Keratinocyte (primary cell): ENCODE measurements around the gene MMP24.

Experiments used
- EZH2 ChIP-seq: IDR thresholded peaks from one replicate; pipeline ENCODE4 v1.6.1; 2012; ENCODE audit warnings: inconsistent platforms, mild to moderate bottlenecking, low read length, moderate library complexity
- TF ChIP-seq, protein P1 (sequence below), 3 experiments: IDR thresholded peaks in 1 of 3; conservative IDR thresholded peaks in 1 of 3; optimal IDR thresholded peaks in 1 of 3; 2 replicates in 2 of 3; 3 replicates in 1 of 3; pipeline versions ENCODE3 to v1.5.1; 2011; ENCODE audit warnings: low read length in 3 of 3, mild to moderate bottlenecking in 3 of 3, moderate library complexity in 2 of 3, control low read depth in 1 of 3, inconsistent platforms in 1 of 3; ENCODE audit not compliant: insufficient read depth in 2 of 3; ENCODE audit errors: extremely low read depth in 1 of 3

DNA sequence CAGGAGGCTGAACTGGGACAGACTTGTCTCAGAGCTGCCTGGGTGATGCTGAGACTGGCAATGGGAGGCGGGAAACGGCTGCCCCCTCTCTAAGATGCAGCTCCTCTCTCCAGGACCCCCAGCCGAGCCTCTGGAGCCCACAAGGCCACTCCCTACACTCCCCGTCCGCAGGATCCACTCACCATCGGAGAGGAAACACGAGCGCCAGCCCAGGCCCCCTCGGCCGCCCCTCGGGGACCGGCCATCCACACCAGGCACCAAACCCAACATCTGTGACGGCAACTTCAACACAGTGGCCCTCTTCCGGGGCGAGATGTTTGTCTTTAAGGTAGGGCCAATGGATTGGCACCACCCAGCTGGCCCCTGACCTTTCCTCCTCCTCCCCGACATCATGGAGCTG is 40.6 kb downstream of the MMP24 start:
- TF ChIP-seq, protein P1, sequence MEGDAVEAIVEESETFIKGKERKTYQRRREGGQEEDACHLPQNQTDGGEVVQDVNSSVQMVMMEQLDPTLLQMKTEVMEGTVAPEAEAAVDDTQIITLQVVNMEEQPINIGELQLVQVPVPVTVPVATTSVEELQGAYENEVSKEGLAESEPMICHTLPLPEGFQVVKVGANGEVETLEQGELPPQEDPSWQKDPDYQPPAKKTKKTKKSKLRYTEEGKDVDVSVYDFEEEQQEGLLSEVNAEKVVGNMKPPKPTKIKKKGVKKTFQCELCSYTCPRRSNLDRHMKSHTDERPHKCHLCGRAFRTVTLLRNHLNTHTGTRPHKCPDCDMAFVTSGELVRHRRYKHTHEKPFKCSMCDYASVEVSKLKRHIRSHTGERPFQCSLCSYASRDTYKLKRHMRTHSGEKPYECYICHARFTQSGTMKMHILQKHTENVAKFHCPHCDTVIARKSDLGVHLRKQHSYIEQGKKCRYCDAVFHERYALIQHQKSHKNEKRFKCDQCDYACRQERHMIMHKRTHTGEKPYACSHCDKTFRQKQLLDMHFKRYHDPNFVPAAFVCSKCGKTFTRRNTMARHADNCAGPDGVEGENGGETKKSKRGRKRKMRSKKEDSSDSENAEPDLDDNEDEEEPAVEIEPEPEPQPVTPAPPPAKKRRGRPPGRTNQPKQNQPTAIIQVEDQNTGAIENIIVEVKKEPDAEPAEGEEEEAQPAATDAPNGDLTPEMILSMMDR (optimal IDR thresholded peaks at IDR 0.05 in 1 of 3, IDR thresholded peaks at IDR 0.05 in 1 of 3, conservative IDR thresholded peaks at IDR 0.05 in 1 of 3; ENCODE audit: extremely low read depth in 1 of 3, insufficient read depth in 2 of 3, low read length in 3 of 3) = no peak
- TF ChIP-seq EZH2 = no peak
